GM18520 (cell line): ENCODE data around the gene PDZRN4.
A peak's percentile ranks its signal among the peaks of the same experiment; 100 is the strongest.
"Not testable (repeated sequence)": the region's sequence is repeated elsewhere in the genome, so short reads cannot be mapped to it uniquely, and the experiment has no call there.

Experiments
- ATAC-seq: cut with Tn5 transposase; IDR thresholded peaks from one replicate; pipeline ENCODE4 v1.9.1; 2021; ENCODE audit not compliant: unreplicated experiment

The PDZRN4 gene

DNA sequence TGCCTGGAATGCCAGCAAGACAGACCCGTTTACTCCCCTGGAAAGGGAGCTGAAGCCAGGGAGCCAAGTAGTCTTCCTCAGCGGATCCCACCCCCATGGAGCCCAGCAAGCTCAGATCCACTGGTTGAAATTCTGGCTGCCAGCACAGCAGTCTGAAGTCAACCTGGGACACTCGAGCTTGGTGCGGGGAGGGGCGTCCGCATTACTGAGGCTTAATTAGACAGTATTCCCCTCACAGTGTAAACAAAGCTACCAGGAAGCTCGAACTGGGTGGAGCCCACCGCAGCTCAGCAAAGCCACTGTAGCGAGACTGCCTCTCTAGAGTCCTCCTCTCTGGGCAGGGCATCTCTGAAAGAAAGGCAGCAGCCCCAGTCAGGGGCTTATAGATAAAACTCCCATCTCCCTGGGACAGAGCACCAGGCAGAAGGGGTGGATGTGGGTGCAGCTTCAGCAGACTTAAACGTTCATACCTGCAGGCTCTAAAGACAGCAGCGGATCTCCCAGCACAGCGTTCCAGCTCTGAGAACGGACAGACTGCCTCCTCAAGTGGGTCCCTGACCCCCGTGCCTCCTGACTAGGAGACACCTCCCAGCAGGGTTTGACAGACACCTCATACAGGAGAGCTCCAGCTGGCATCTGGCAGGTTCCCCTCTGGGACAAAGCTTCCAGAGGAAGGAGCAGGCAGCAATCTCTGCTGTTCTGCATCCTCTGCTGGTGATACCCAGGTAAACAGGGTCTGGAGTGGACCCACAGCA is 92.4 kb downstream of the PDZRN4 start:
- not testable (repeated sequence) for ATAC-seq

DNA sequence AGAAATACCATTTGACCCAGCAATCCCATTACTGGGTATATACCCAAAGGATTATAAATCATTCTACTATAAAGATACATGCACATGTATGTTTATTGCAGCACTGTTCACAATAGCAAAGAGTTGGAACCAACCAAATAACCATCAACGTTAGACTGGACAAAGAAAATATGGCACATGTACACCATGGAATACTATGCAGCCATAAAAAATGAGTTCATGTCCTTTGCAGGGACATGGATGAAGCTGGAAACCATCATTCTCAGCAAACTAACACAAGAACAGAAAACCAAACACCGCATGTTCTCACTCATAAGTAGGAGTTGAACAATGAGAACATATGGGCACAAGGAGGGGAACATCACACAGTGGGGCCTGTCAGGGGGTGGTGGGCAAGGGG is 97.3 kb downstream of the PDZRN4 start:
- not testable (repeated sequence) for ATAC-seq

DNA sequence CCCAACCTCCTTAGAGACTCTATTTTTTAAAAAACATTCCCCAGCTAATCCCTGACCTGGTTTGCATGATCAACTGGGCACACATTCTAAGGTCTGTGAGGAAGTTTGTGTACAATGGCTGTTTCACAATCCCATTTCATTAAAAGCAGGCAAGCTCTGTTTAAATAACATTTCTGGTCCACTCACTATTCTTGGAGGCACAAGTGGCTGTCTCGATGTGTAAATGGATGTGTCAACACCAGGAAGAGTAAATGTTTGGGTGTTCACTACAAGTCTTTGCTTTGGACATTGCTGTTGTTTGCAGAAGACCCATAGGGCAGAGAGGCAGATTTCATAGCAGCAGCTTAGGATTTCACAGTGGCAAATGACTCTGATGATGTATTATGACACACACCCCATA is 98.3 kb downstream of the PDZRN4 start:
- no peak for ATAC-seq

DNA sequence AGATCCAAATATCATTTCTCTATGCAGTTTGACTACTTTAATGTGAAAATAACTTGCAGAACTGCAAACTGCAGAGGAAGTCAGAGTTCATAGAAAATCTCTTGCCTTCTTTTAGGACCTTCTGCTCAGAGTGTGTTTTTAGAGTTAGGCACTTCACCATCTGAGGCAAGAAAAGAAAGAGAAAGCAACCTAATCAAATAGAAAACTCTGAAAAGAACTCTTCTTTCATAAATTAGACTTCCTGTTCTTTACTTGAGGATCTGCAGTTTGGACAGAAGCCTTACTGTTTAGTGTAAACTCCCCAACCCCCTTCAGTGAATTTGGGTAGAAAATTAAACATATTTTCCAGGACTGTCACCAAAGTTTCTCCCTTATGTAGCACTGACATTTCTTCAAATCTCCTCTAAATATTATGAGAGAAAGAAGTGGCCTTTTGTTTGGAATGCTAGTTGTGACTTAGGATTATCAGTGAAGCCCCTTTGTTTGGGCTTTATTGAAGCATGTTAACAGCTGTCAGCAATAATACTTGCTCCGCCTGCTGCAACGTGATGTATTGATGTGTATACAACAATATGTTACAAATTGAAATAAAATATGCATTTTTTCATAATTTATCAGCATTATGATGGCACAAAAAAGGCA is 99.5 kb downstream of the PDZRN4 start:
- ATAC-seq: peak; percentile 43

DNA sequence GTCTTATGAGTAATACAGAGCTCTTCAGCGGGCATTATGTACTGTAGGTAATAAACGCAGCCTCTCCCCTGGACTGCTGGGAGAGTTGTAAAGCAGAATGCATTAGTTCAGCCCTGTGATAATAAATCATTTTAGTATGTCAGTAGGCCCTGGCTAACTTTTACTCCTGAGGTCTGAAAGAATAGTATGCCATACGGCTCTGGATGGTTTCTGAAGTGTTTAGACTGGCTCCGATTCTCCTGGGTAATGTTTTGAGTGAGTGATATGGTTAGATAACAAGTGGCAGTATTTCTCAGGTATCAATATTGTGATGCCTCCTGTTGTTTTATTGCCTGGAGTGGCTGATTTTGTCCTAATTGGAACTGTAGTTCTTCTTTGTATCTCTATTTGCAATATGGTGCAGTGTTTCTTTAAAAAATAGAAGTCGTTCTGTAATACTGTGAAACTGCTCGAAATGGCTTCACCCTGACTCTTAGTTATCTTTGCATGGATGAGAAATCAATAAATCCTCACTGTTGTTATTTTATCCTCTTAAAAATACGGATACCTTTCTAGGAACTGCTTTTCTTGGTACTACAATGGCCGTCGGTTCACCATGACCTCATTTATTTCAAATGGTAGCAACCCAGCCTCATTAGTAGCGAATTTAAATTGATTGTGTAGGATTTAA is 100.2 kb downstream of the PDZRN4 start:
- no peak for ATAC-seq

DNA sequence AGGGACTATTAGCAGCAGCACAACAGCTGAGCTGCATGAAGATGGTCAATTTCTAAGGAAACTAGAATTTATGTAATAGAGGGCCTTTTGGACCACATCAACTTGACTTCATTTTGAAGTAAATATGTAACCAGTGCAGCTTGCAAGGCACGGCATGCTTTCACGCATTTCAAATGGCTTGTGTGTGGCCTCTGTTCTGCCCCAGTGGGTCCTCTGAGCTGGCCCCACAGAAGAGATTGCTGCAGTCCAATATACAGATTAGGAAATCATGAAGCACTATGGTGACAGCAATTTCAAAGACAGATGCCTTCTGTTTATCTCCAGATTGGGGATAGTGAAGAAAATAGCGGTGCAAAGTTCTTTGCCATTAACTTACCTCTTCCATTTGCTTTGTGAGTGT is 101.4 kb downstream of the PDZRN4 start:
- no peak for ATAC-seq

DNA sequence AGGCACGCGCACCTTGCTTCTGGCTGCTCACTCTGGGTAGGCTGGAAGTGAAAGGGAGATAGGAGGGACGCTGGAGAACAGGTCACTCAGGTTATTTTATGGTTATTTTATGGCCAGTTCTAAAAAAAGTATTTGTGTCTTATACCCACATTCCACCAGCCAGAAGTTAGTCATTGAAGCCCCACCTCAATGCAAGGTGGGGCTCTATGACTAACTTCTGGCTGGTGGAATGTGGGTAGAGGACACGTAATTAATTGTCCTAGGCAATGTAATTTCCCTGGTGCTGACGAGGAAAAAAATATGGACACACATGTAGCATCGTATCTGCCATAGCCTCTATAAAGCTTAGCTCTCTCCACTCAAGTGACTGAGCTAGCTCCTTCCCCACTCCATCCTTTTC is 104.9 kb downstream of the PDZRN4 start:
- no peak for ATAC-seq

DNA sequence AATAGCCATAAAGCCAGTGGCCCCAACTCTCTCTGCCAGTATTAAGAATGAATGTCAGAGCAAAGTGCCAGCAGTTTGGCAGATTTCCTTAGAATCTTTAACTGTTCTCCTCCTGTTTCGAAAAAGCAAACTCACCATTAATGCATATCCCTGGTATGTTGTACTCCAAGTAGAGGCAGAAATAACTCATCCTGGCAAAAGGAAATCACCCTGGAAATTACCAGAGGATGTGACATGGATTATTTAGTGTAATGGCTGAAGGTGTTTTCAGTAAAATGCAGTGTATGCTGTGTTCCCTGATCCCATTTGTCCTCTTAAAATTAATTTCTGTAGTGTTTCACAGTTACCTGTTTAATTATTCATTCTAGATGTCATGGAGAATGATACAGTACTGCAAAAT is 105.3 kb downstream of the PDZRN4 start:
- no peak for ATAC-seq

DNA sequence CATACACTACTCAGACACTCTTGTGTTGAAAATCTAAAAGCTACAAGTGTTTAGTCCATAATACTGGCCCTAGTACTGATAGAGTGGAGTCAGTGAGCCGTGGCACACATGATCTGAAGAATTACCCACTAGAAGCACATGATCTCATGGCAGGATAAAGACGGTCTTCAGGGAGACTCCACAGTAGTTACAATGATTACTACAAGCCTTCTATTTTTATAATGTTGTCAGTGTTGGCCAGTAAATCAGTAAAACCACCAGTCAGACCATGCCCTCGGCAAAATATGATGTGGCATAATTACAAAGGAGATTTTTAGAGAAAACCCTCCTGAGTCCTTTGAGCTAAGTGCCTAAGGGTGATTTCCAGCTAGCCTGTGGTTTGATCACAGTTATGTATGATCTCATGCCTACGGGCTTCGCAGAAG is 114.9 kb downstream of the PDZRN4 start:
- no peak for ATAC-seq

DNA sequence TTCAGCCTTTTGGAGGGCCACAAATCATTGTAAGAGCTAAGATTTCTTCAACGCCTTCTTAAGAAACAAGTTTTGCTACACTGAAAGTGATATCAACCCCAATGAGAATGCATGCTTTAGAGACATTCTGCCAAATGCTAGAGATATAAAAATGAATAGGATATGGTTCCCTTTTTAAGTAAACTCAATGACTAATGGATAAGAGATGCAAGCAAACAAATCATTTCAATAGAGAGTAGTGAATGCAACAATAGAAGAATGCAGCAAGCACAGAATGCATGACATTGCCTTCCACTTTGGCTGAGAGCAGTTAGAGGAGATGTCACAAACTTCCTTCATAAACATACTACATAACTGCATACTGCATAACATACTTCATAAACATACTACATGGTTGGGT is 116.4 kb downstream of the PDZRN4 start:
- no peak for ATAC-seq

DNA sequence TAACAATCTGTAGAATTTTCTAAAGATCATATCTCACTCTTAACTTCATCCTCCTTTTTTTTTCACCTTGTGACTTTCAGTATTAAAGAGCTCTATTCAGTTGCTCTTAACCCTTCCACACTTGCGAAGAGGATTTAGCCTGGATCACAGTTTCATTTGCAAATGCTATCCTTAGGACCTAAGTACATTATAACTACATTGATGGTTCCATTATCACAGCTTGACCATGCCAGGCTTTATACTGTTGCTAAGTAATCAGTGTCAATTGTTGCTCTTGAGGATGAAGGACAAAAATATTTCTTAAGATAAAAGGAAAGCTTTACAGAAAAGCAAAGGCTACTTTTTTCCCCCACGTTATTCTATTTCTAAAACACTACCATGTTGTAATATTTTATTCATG is 122.2 kb downstream of the PDZRN4 start:
- ATAC-seq: no peak

DNA sequence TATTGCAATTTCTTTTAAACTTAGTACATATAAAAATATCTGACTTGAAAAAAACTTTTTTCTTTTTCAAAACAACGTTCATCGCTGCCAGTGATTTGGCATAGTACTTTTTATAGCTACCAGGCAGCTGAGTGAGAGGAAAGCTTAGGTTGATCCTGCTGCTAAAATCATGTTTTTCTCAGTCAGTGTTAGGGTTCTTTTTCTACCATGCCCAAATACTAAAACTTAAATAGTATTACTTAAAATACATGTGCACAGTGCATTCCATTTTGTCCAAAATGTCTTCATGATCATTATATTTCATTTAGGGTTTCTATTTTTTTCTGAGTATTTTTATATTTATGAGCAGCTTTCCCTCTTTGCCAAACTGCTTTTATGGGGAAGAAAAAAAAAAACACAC is 123.8 kb downstream of the PDZRN4 start:
- ATAC-seq: no peak

DNA sequence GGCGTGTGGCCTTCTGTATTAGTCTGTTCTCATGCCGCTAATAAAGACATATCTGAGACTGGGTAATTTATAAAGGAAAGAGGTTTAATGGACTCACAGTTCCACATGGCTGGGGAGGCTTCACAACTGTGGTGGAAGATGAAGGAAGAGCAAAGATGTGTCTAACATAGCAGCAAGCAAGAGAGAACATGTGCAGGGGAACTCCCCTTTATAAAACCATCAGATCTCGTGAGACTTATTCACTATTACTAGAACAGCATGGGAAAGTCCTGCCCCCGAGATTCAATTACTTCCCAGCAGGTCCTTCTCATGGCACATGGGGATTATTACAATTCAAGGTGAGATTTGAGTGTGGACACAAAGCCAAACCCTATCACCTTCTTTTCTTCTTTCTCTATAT is 124.3 kb downstream of the PDZRN4 start:
- not testable (repeated sequence) for ATAC-seq

DNA sequence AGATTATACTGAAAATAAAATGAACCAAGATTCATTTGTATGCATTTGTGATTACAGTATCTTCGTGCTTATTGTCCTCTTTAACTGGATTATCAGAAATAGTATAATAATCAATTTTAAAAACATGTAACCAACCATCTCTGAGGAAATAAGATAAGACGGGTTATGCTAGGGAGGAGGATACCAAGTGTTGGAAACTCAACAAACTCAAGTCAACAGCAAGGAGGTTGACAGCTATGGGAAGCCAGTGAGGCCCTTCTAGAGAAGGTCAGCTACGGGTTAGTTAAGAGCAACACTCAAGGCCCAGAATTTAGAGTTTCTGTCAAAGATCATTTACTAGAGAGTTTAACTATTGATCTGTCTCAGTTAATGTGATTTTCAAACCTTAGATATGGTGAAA is 137.2 kb downstream of the PDZRN4 start:
- ATAC-seq: no peak

DNA sequence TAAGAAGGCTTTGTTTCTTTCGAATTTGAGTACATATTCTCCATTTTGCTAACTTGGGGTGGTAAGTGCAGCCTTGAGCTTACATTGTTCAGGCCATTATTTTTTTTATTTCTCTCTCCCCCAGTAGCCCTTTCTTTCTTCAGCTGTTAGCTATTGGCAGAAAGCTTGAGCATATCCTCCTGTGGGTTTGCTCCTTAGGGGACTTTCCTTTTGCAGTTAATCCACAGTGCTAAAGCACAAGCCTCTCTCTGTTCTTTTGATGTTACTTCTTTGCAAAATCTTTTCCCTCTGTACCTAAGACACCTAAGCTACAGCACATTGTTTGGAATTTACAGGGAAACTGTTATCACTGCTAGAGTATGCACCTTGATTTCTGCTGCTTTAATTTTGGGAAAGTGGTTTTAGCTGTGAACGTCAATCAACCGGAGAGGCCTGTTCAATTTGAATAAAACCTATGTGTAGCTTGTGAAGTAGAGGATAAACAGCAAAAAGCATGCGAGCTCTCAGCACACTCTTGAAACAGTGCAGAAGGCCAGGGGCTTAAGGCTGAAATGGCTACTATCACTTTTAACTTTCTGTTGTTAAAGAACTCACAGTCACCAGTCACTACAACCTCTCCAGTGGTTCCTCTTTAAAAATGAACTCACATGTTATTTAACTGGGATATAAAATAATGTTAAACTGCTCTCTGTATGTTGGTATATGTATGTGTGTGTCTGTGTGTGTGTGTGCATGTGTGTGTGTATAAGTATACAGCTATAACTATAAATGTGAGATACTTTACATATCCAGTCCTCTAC is 139.2 kb downstream of the PDZRN4 start:
- no peak for ATAC-seq

DNA sequence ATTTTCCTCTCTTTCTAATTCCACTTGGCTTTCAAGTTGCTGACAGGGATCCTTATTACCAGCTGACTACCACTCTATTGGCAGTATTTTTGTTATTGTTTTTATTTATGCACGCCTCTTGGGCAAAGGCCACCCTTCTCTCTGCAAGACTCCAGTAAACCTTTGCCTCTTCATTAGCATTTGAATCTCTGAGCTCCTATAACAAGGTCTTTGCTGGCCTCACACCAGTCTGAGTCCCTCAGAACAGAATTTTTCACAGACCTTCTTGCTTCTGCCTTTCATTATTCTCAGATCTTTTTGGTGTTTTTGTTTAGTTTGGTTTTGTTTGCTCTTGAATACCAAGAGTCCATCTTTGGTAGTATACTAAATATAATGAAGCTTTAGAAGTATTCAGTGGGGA is 145.9 kb downstream of the PDZRN4 start:
- no peak for ATAC-seq

DNA sequence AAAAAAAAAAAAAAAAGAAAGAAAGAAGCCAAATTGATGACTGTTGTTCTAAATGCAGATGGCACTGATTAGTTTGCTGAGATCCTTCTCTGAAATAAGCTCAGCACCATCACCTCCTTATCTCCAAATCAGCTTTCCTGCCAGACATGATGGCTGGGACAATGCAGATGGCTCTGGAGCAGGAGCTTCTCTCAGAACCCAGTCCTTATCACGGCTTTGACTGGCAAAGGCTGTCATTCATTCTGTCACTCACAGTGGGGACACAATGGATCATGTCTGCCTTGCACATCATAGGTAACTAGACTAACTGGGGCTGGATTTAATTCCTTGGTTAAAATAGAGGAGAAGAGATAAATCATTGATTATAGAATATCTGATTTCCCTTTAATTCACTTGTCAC is 146.3 kb downstream of the PDZRN4 start:
- ATAC-seq: no peak

DNA sequence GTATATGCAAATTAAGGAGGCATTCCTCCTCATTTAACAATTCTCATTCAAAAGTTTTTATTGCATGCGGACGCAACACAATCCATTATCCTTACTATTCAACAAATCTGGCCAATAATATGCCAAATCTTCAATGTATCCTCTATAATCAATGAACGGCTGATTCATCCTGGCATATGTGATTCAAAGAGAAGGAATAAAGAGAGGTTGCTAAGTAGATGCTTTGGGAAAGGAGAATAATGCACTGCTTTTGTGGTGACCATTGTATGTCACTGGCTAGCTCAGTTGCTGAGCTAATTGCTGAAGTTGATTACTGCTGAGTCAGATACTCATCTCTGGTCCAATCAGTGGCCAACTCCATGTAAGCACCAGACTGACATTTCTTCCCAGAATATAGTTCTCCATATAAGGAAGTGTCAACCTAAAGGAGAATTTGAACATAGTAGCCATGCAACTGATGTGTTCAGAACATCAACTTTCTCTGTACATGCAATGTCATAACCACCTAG is 148.0 kb downstream of the PDZRN4 start:
- no peak for ATAC-seq

DNA sequence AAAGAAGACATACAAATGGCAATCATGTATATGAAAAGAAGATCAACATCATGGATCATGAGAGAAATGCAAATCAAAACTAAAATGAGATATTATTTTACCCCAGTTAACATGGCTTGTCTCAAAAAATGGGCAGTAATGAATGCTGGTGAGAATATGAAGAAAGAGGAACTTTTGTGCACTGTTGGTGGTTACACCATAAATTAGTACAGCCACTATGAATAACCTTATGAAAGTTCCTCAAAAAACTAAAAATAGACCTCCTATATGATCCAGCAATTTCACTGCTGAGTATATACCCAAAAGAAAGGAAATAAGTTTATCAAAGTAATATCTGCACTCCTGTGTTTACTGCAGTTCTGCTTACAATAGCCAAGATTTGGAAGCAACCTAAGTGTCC is 151.7 kb downstream of the PDZRN4 start:
- no peak for ATAC-seq

DNA sequence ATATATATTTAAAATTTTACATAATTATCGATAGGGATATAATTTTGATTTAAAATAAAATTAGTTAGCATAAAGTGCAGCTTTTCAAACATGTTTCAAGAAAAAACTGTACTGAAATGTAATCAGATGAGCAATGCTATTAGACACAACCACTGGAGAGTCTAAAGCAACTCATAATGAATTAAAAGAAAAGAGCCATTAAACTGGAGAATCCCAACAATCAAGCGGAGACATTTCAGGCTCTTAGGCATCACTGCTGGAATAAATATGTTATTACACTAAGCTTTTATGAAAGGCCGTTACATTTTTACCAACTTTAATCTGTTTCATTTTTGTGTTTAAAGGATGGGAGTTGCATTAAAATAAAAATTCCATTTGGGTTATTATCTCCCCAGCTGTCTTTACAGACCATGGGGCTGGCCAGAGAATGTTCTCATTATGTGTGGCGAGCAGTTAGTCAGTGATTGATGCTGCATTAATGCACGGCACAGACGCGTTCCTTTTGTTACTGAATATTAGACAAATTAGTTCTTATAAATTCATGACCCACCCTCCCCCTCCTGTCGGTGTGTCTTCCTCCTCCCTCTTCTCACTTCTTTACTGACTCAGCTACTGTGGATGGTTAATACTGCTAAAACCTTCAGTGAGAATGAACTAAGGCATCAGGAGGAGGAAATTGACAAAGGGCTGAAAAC is 156.8 kb downstream of the PDZRN4 start:
- ATAC-seq: no peak

DNA sequence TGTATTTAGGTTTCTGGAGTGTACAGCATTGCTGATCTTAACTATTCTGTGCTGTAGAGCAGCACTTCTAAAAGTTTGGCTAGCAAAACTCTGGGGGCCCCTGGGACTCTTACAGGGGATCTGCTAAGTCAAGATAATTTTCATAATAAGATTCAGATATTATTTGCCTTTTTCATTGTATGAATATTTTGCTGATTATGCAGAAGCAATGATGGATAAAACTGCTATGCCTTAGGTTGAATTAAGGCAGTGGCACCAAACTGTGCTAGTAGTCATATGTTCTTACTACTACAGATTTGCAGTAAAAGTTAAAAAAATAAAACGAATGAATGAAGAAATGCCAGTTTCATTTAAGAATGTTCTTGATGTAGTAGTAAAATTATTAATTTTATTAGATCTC is 160.1 kb downstream of the PDZRN4 start:
- no peak for ATAC-seq
